ENCODE measurements around the gene APP.

GRCh38 chr21:25913479-25913878 lies 257.1 kb downstream of the APP start:
- no peak for TF ChIP-seq CTCF (IDR thresholded peaks at IDR 0.05; ENCODE audit: poor library complexity)
- TF ChIP-seq EZH2 (IDR thresholded peaks at IDR 0.05; ENCODE audit: borderline replicate concordance): no peak
